Measurements from ENCODE around the gene PRPF31. TPM values are rescaled to one million over a fixed set of nuclear protein-coding genes. Genes with fewer than 3 reads are reported as not detected.
"Not testable (repeated sequence)": the region's sequence is repeated elsewhere in the genome, so short reads cannot be mapped to it uniquely, and the experiment has no call there.

Gene PRPF31
- total RNA-seq, 1 donor from 2014 or later, result 43.5 TPM

DNA sequence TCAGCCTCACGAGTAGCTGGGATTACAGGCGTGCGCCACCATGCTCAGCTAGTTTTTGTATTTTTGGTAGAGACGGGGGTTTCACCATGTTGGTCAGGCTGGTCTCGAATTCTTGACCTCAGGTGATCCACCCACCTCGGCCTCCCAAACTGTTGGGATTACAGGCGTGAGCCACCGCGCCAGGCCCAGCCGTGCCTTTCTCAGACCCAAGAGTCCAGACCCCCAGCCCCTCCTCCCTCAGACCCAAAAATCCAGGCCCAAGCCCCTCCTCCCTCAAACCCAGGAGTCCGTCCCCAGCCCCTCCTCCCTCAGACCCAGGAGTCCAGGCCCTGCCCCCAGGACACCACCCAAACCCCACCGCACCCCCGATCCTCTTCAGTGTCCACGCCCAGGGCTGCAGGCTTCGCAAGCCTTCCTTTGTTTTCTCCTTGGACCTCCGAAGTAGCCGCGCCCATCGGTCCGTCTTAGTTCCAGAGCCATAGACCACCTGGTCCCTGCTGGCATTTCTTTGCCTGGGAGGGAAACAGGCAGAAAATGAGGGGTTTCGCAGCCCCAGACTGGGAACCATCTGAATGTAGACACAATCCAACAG lies 53.7 kb downstream of the PRPF31 start:
- peaks cover 12% of the 10 kb centered on the region for H3K4me1 ChIP-seq
- peaks cover 4% of the 10 kb centered on the region for H3K27me3 ChIP-seq (ENCODE audit: low read depth)
- no peaks in the 10 kb centered on the region for H3K36me3 ChIP-seq
- no peak overlapping the region for H3K4me3 ChIP-seq
- intact Hi-C loops (cut with DNase I), result loop anchor here (5.0 kb wide), 1 partner anchor 63 kb away; no protein-coding TSS in a partner anchor
- no peak overlapping the region for H3K27ac ChIP-seq
- TF ChIP-seq, protein P1, sequence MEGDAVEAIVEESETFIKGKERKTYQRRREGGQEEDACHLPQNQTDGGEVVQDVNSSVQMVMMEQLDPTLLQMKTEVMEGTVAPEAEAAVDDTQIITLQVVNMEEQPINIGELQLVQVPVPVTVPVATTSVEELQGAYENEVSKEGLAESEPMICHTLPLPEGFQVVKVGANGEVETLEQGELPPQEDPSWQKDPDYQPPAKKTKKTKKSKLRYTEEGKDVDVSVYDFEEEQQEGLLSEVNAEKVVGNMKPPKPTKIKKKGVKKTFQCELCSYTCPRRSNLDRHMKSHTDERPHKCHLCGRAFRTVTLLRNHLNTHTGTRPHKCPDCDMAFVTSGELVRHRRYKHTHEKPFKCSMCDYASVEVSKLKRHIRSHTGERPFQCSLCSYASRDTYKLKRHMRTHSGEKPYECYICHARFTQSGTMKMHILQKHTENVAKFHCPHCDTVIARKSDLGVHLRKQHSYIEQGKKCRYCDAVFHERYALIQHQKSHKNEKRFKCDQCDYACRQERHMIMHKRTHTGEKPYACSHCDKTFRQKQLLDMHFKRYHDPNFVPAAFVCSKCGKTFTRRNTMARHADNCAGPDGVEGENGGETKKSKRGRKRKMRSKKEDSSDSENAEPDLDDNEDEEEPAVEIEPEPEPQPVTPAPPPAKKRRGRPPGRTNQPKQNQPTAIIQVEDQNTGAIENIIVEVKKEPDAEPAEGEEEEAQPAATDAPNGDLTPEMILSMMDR (IDR thresholded peaks at IDR 0.05), result no peak
- ATAC-seq, result no peak
- DNase-seq, result no peak
- H3K9me3 ChIP-seq, result no peaks in the 10 kb centered on the region

DNA sequence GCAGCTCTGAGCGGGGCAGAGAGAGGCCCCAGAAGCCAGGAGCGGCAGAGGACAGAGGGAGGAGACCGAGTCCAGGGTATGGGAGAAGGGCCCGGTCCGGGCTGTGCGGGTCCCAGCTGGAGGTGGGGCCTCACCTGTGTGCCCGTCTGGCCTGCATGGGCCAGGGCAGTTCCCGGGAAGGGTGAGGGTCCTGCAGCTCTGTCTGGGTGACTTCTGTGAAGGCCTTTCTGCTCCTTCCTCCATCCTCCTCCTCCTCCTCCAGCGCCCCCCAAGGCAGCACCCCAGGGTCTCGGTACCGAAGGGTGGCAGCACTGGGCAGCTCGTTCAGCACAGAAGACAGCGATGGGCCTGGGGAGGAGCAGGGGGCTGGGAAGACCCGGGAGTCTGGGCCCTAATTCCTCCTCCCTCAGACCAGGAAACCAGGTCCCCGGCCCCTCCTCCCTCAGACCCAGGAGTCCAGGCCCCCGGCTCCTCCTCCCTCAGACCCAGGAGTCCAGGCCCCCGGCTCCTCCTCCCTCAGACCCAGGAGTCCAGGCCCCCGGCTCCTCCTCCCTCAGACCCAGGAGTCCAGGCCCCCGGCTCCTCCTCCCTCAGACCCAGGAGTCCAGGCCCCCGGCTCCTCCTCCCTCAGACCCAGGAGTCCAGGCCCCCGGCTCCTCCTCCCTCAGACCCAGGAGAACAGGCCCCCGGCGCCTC lies 56.3 kb downstream of the PRPF31 start:
- intact Hi-C loops (cut with DNase I); H3K27ac ChIP-seq; H3K27me3 ChIP-seq (ENCODE audit: low read depth): not testable (repeated sequence)

GRCh38 chr19:54172471-54173358 lies 57.2 kb downstream of the PRPF31 start, which contains the start of gene TMC4:
Gene TMC4, minus strand, starts transcription at chr19:54173160. Its CDS starts 43 bp downstream, at chr19:54173117.
- ATAC-seq, result peak; percentile 94 to 96
- no peaks in the 10 kb centered on the region for H3K9me3 ChIP-seq
- H3K36me3 ChIP-seq, result peaks cover 9% of the 10 kb centered on the region
- intact Hi-C loops (cut with DNase I), result no loop called here
- TF ChIP-seq, protein P1 (IDR thresholded peaks at IDR 0.05), result peak; percentile 49
- no peaks in the 10 kb centered on the region for H3K27me3 ChIP-seq (ENCODE audit: low read depth)
- DNase-seq, result peak; percentile 85
- H3K4me3 ChIP-seq, result peak within 1 kb of the TSS; percentile 47
- H3K27ac ChIP-seq, result peak within 1 kb of the TSS; percentile 50
- peaks cover 5% of the 10 kb centered on the region for H3K4me1 ChIP-seq

More for the DNA sequence above, 56.3 kb downstream of the PRPF31 start:
- not testable (repeated sequence) for H3K9me3 ChIP-seq, DNase-seq, H3K36me3 ChIP-seq, H3K4me3 ChIP-seq, H3K4me1 ChIP-seq, ATAC-seq

- H3K9me3 ChIP-seq, result no peaks in the 10 kb centered on the region
- no peaks in the 10 kb centered on the region for H3K27me3 ChIP-seq (ENCODE audit: low read depth)
- no peak overlapping the region for H3K27ac ChIP-seq
- peak overlapping the region; percentile 47 for H3K4me3 ChIP-seq
- intact Hi-C loops (cut with DNase I), result no loop called here
- TF ChIP-seq, protein P1 (IDR thresholded peaks at IDR 0.05), result no peak
- H3K4me1 ChIP-seq, result peaks cover 2% of the 10 kb centered on the region
- DNase-seq, result no peak
- peaks cover 9% of the 10 kb centered on the region for H3K36me3 ChIP-seq
- no peak for ATAC-seq
These were observed 57.8 kb downstream of the PRPF31 start for GRCh38 chr19:54173359-54173699.

DNA sequence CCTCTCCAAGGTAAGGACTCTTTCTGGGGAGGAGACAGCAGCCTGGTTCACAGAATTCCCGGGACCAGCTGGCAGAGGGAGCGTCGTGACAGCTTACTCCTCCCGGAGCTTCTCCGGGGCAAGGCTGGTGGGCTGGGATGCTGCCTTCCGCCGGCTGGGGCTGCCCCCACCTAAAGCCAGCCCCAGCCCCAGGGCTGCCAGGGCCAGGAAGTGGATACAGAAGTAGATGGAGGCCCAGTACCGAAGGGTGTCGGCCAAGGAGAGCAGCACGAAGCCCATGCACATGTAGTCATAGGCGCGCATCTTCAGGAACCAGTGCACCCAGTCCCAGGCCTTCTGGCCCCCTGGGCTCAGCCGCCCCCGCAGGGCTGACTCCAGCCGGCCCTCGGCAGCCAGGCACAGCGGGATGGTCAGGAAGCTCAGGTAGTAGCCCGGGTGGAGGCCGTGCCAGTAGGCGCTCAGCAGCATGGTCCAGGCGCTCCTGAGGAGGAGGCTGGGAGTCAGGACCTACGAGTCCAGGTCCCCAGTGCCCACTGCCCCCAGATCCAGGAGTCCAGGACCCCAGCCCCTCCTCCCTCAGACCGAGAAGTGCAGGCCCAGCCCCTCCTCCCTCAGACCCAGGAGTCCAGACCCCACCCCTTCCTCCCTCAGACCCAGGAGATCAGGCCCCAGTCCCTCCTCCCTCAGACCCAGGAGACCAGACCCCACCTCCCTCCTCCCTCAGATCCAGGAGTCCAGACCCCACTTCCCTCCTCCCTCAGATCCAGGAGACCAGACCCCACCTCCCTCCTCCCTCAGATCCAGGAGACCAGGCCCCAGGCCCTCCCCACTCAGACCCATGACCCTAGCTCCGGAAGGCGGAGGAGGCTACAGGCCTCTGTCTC lies 58.6 kb downstream of the PRPF31 start:
- H3K27ac ChIP-seq, result no peak overlapping the region
- H3K36me3 ChIP-seq, result peaks cover 12% of the 10 kb centered on the region
- intact Hi-C loops (cut with DNase I), result no loop called here
- H3K9me3 ChIP-seq, result no peaks in the 10 kb centered on the region
- no peak overlapping the region for H3K4me3 ChIP-seq
- H3K27me3 ChIP-seq (ENCODE audit: low read depth), result no peaks in the 10 kb centered on the region
- no peak for ATAC-seq
- DNase-seq, result no peak
- TF ChIP-seq, protein P1 (IDR thresholded peaks at IDR 0.05), result no peak
- H3K4me1 ChIP-seq, result no peaks in the 10 kb centered on the region
